K562 (cell line): ENCODE results near the gene MYCBP. TPM values are rescaled to one million over a fixed set of nuclear protein-coding genes. Genes with fewer than 3 reads are reported as not detected.

Experiments used
- BDP1 ChIP-seq: IDR thresholded peaks from 3 replicates; pipeline ENCODE4 v1.6.1; 2011; ENCODE audit not compliant: insufficient read length, insufficient read depth
- DACH1 ChIP-seq: fragments of 450-650 bp; IDR thresholded peaks from 2 replicates; pipeline ENCODE4 v1.6.1; 2018; ENCODE audit not compliant: partially characterized antibody
- DDX20 ChIP-seq: fragments of 450-650 bp; IDR thresholded peaks from 2 replicates; pipeline ENCODE4 v1.6.1; 2016; ENCODE audit warnings: missing genetic modification characterization, low read depth, mild to moderate bottlenecking, missing compliant biosample characterization, moderate library complexity
- EP400 ChIP-seq: fragments of 450-650 bp; IDR thresholded peaks from 2 replicates; pipeline ENCODE4 v1.6.1; 2017; ENCODE audit warnings: antibody characterized with exemption, mild to moderate bottlenecking, moderate library complexity
- GATA2 ChIP-seq: sonication (generic); formaldehyde crosslinking; IDR thresholded peaks from 2 replicates; pipeline ENCODE4 v1.4.0; 2020; ENCODE audit warnings: mild to moderate bottlenecking, missing genetic modification reagents
- HNRNPL ChIP-seq: fragments of 200-400 bp; formaldehyde crosslinking; IDR thresholded peaks from 2 replicates; pipeline ENCODE4 v1.6.1; 2017; ENCODE audit warnings: low read depth, mild to moderate bottlenecking, low read length
- IRF1 ChIP-seq: sonication (generic); formaldehyde crosslinking; IDR thresholded peaks from 2 replicates; pipeline ENCODE4 v1.8.0; 2022; ENCODE audit warnings: missing genetic modification reagents, mild to moderate bottlenecking, borderline replicate concordance
- IRF2 ChIP-seq: sonication (generic); formaldehyde crosslinking; IDR thresholded peaks from 2 replicates; pipeline ENCODE4 v1.8.1; 2022; ENCODE audit warnings: mild to moderate bottlenecking, missing genetic modification reagents
- LEF1 ChIP-seq: fragments of 450-650 bp; IDR thresholded peaks from 2 replicates; pipeline ENCODE4 v1.6.1; 2016; ENCODE audit warnings: mild to moderate bottlenecking
- MCM7 ChIP-seq, 2 experiments: fragments of 450-650 bp; IDR thresholded peaks; 2 replicates each; pipeline ENCODE4 v1.6.1; 2016 to 2018
- NR1H2 ChIP-seq: sonication (generic); formaldehyde crosslinking; IDR thresholded peaks from 2 replicates; pipeline ENCODE4 v1.4.0; 2020; ENCODE audit warnings: mild to moderate bottlenecking, missing genetic modification reagents
- POLR2G ChIP-seq: fragments of 200-400 bp; formaldehyde crosslinking; IDR thresholded peaks from 2 replicates; pipeline ENCODE4 v1.6.1; 2017; ENCODE audit warnings: low read depth, mild to moderate bottlenecking, antibody characterized with exemption, low read length, moderate library complexity
- RBM17 ChIP-seq: fragments of 200-400 bp; formaldehyde crosslinking; IDR thresholded peaks from 2 replicates; pipeline ENCODE4 v1.6.1; 2017; ENCODE audit warnings: low read depth, mild to moderate bottlenecking, low read length, borderline replicate concordance
- RBM22 ChIP-seq: fragments of 200-400 bp; formaldehyde crosslinking; IDR thresholded peaks from 2 replicates; pipeline ENCODE4 v1.6.1; 2018; ENCODE audit warnings: low read length, low read depth; ENCODE audit not compliant: poor library complexity, severe bottlenecking
- RBM25 ChIP-seq: fragments of 200-400 bp; formaldehyde crosslinking; IDR thresholded peaks from 2 replicates; pipeline ENCODE4 v1.6.1; 2018; ENCODE audit warnings: low read length, low read depth, moderate library complexity; ENCODE audit not compliant: severe bottlenecking
- RFX5 ChIP-seq: IDR thresholded peaks from 2 replicates; pipeline ENCODE4 v1.6.1; 2011; ENCODE audit warnings: low read depth, mild to moderate bottlenecking, improper control_type of control experiment, low read length
- SIRT6 ChIP-seq: IDR thresholded peaks from one replicate; pipeline ENCODE4 v1.6.1; 2012; ENCODE audit warnings: low read depth, mild to moderate bottlenecking, control low read depth, inconsistent platforms, low read length, moderate library complexity
- TCF3 ChIP-seq: sonication (generic); formaldehyde crosslinking; IDR thresholded peaks from 2 replicates; pipeline ENCODE4 v1.4.0; 2020; ENCODE audit warnings: mild to moderate bottlenecking, missing genetic modification reagents
- ZNF12 ChIP-seq: sonication (generic); formaldehyde crosslinking; IDR thresholded peaks from 2 replicates; pipeline ENCODE4 v1.4.0; 2020; ENCODE audit warnings: mild to moderate bottlenecking, missing genetic modification reagents
- ZNF134 ChIP-seq: fragments of 250-450 bp; sonication (Bioruptor Pico); conservative IDR thresholded peaks from 2 replicates; pipeline ENCODE4 v1.4.0; 2020
- ZNF146 ChIP-seq: IDR thresholded peaks from one replicate; pipeline ENCODE4 v1.6.1; 2018; ENCODE audit warnings: missing compliant biosample characterization; ENCODE audit not compliant: unreplicated experiment
- ZNF592 ChIP-seq: fragments of 450-650 bp; IDR thresholded peaks from 2 replicates; pipeline ENCODE4 v1.6.1; 2017; ENCODE audit warnings: antibody characterized with exemption, mild to moderate bottlenecking
- polyA plus RNA-seq, 8 experiments: library from polyadenylated mRNA; depleted of rRNA in 4 of 8; stranded (reverse) in 5 of 8; unstranded in 3 of 8; fragments of >200 nt; fragmentation: Nextera tagmentation in 2 of 8; fragmentation: Illumina TruSeq in 1 of 8; extraction: Ambion mirVana in 2 of 8; extraction: Trizol in 1 of 8; gene quantifications; 2 replicates each; pipeline versions ENCODE4 v1.2.1 to v1.2.3, GENCODE V29; 2011 to 2014; ENCODE audit warnings: inconsistent platforms in 1 of 8, missing spikeins in 1 of 8
- total RNA-seq, 7 experiments: library from RNA; depleted of rRNA in 6 of 7; stranded (reverse); fragments of >200 nt in 6 of 7; fragmentation: Illumina TruSeq in 2 of 7; extraction: Trizol in 2 of 7; gene quantifications; 2 replicates each; pipeline versions ENCODE4 v1.2.1 to v1.2.3, GENCODE V29; 2011 to 2021; ENCODE audit warnings: low replicate concordance in 1 of 7
- TF ChIP-seq, protein P1 (sequence below): fragments of 250-450 bp; sonication (Bioruptor Pico); IDR thresholded peaks from 2 replicates; pipeline ENCODE4 v1.8.0; 2021; ENCODE audit warnings: mild to moderate bottlenecking, moderate library complexity
- TF ChIP-seq, protein P2 (sequence below): fragments of 450-650 bp; formaldehyde crosslinking; IDR thresholded peaks from 2 replicates; pipeline ENCODE4 v1.4.0; 2022; ENCODE audit warnings: missing genetic modification characterization

The MYCBP gene
- total and polyA plus RNA-seq, 9 of the 15 experiments (the other 6 are each of a cell fraction or from before 2014, with no cell fraction given), result 32.3 to 253 (median 72.9) TPM

DNA sequence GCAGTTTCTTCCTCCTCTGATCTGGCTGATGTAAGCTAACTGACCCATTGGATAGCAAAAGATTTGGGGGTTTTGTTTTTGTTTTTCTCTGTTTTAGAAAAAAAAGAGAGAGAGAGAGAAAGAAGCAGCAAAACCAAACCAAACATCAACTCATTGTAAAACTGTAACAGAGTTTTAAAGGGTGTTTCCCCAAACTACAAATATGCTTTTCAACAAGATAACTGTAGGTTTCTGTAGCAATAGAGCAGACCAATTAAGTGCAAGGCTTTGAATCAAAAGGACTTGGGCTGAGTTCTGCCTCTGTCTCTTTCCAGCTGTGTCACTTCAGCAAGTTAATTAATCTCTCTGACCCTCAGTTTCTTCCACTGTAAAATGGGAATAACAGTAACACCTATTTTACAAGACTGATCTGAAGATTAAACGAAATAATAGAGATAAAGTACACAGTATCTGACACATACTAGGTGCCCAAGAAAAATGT lies 58.1 kb downstream of the MYCBP start (continued):
- TF ChIP-seq POLR2G (no peak), IRF1 (CRISPR knock-in tag) (no peak), EP400 (no peak), ZNF592 (no peak), RFX5 (no peak), HNRNPL (no peak), LEF1 (no peak), ZNF12 (CRISPR knock-in tag) (no peak), RBM22 (no peak), SIRT6 (no peak), GATA2 (CRISPR knock-in tag) (no peak), DDX20 (tag) (no peak), ZNF134 (no peak), RBM17 (no peak), TCF3 (CRISPR knock-in tag) (no peak), DACH1 (peak; percentile 11), NR1H2 (CRISPR knock-in tag) (no peak), ZNF146 (CRISPR knock-in tag) (no peak), RBM25 (peak; percentile 99), MCM7 (IDR thresholded peaks at IDR 0.05) (no peak), IRF2 (CRISPR knock-in tag) (no peak), BDP1 (no peak)
- TF ChIP-seq, protein P1, sequence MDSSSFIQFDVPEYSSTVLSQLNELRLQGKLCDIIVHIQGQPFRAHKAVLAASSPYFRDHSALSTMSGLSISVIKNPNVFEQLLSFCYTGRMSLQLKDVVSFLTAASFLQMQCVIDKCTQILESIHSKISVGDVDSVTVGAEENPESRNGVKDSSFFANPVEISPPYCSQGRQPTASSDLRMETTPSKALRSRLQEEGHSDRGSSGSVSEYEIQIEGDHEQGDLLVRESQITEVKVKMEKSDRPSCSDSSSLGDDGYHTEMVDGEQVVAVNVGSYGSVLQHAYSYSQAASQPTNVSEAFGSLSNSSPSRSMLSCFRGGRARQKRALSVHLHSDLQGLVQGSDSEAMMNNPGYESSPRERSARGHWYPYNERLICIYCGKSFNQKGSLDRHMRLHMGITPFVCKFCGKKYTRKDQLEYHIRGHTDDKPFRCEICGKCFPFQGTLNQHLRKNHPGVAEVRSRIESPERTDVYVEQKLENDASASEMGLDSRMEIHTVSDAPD, result no peak
- TF ChIP-seq, protein P2, sequence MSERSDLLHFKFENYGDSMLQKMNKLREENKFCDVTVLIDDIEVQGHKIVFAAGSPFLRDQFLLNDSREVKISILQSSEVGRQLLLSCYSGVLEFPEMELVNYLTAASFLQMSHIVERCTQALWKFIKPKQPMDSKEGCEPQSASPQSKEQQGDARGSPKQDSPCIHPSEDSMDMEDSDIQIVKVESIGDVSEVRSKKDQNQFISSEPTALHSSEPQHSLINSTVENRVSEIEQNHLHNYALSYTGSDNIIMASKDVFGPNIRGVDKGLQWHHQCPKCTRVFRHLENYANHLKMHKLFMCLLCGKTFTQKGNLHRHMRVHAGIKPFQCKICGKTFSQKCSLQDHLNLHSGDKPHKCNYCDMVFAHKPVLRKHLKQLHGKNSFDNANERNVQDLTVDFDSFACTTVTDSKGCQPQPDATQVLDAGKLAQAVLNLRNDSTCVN (CRISPR knock-in tag), result no peak
